Uterus (tissue), 2 donors: Measurements from ENCODE around the gene OR10J4.

Experiments
- POLR2A ChIP-seq, 2 donors: fragments of 450-650 bp; IDR thresholded peaks; one replicate each; pipeline ENCODE4 v1.6.1; 2016; ENCODE audit warnings: antibody characterized with exemption in 2 of 2, mild to moderate bottlenecking in 1 of 2, moderate library complexity in 1 of 2
- TF ChIP-seq, protein P1 (sequence below), 4 experiments: fragments of 200-600 bp in 2 of 4; fragments of 450-650 bp in 2 of 4; sonication (generic) in 2 of 4; IDR thresholded peaks; one replicate each; pipeline ENCODE4 v1.5.1; 2016 to 2019; ENCODE audit warnings: antibody characterized with exemption in 4 of 4, mild to moderate bottlenecking in 2 of 4, moderate library complexity in 1 of 4

DNA sequence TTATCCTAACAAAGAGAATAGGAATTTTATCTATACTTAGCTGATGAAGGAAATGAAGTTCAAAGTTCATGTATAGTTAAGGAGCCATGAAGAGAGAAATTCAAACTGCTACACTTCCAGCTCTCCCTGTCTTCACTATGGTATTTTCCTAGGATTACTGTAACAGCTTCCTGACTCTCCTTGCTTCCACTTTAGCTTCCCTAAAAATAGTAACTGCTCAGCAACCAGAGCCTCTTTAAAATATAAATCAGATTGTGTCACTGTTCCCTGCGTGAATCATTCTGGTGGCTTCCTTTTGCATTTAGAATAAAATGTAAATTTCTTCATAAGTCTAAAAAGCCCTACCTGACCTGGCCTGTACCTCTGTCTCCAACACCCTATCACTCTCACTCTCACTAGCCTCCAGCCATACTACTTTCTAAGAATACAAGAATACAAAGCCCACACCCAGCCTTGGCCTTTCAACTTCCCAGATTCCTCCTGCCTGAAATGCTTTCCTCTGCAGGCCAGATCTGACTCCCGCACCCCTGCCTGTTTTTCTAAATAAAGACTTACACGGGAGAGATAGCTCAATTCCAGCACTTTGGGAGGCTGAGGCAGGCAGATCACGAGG lies 38.0 kb downstream of the OR10J4 start:
- TF ChIP-seq, protein P1, sequence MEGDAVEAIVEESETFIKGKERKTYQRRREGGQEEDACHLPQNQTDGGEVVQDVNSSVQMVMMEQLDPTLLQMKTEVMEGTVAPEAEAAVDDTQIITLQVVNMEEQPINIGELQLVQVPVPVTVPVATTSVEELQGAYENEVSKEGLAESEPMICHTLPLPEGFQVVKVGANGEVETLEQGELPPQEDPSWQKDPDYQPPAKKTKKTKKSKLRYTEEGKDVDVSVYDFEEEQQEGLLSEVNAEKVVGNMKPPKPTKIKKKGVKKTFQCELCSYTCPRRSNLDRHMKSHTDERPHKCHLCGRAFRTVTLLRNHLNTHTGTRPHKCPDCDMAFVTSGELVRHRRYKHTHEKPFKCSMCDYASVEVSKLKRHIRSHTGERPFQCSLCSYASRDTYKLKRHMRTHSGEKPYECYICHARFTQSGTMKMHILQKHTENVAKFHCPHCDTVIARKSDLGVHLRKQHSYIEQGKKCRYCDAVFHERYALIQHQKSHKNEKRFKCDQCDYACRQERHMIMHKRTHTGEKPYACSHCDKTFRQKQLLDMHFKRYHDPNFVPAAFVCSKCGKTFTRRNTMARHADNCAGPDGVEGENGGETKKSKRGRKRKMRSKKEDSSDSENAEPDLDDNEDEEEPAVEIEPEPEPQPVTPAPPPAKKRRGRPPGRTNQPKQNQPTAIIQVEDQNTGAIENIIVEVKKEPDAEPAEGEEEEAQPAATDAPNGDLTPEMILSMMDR (IDR thresholded peaks at IDR 0.05): no peak
- no peak for TF ChIP-seq POLR2A (IDR thresholded peaks at IDR 0.05)
